Lung microvascular endothelial cell (primary cell): ENCODE data around the gene PDYN. TPM values are rescaled to one million over a fixed set of nuclear protein-coding genes. Genes with fewer than 3 reads are reported as not detected.
A peak's percentile ranks its signal among the peaks of the same experiment; 100 is the strongest.

Experiments
- DNase-seq, 2 donors: peaks; one replicate each; pipeline versions ENCODE4 v3.0.0 to v3.0.0-alpha.2; 2010; ENCODE audit warnings: low read depth in 2 of 2
- total RNA-seq: library from RNA; depleted of rRNA; stranded (reverse); fragments of >200 nt; gene quantifications from 2 replicates; pipeline ENCODE4 v1.2.1, GENCODE V29; 2014

The PDYN gene
- total RNA-seq, 1 donor from 2014 or later, result not detected

GRCh38 chr20:1995531-1996310 lies 1.9 kb upstream of the PDYN start:
- no peak for DNase-seq

- no peak for DNase-seq
Observed at GRCh38 chr20:1994627-1995026, 769 bp upstream of the PDYN start.

- no peak for DNase-seq
Observed at GRCh38 chr20:1992359-1993110, 1.3 kb downstream of the PDYN start.

GRCh38 chr20:1987826-1988225 lies 6.0 kb downstream of the PDYN start:
- DNase-seq, result no peak

GRCh38 chr20:1983301-1983700 lies 10.6 kb downstream of the PDYN start:
- no peak for DNase-seq

- no peak for DNase-seq
Observed at GRCh38 chr20:1982686-1983085, 11.2 kb downstream of the PDYN start.

GRCh38 chr20:1979106-1979778 lies 14.6 kb downstream of the PDYN start:
- DNase-seq, result no peak

- no peak for DNase-seq
Observed at GRCh38 chr20:1975291-1975690, 18.6 kb downstream of the PDYN start.

- no peak for DNase-seq
Observed at GRCh38 chr20:1973601-1974440, 20.0 kb downstream of the PDYN start.

GRCh38 chr20:1971893-1972586 lies 21.8 kb downstream of the PDYN start:
- no peak for DNase-seq

GRCh38 chr20:1968964-1969363 lies 24.9 kb downstream of the PDYN start:
- no peak for DNase-seq

GRCh38 chr20:1965520-1966351 lies 28.1 kb downstream of the PDYN start:
- DNase-seq, result peak; percentile 61 to 62

- DNase-seq, result no peak
Observed at GRCh38 chr20:1964659-1965405, 29.0 kb downstream of the PDYN start.

- no peak for DNase-seq
Observed at GRCh38 chr20:1964061-1964460, 29.8 kb downstream of the PDYN start.

GRCh38 chr20:1961374-1961773 lies 32.5 kb downstream of the PDYN start:
- no peak for DNase-seq

- no peak for DNase-seq
Observed at GRCh38 chr20:1959156-1959555, 34.7 kb downstream of the PDYN start.

GRCh38 chr20:1958426-1958825 lies 35.4 kb downstream of the PDYN start:
- DNase-seq, result no peak

GRCh38 chr20:1955217-1955616 lies 38.6 kb downstream of the PDYN start:
- no peak for DNase-seq

- DNase-seq, result no peak
Observed at GRCh38 chr20:1953621-1954020, 40.2 kb downstream of the PDYN start.
